MM.1S (cell line): ENCODE results near the gene RUBCN.

Experiments
- DNase-seq: peaks from one replicate; pipeline ENCODE4 v3.0.0-alpha.2; 2015
- H2AFZ ChIP-seq: fragments of 300-600 bp; sonication (generic); 2 replicates; pipeline ENCODE4 v1.6.0; 2016; ENCODE audit warnings: antibody characterized with exemption, low read length
- H3F3A ChIP-seq: fragments of 300-600 bp; sonication (generic); 2 replicates; pipeline ENCODE4 v1.6.1; 2016; ENCODE audit warnings: mild to moderate bottlenecking, antibody characterized with exemption, low read length, moderate library complexity, mixed read lengths; ENCODE audit not compliant: insufficient read depth
- H3K27ac ChIP-seq: fragments of 300-600 bp; sonication (generic); 2 replicates; pipeline ENCODE4 v1.5.1; 2016; ENCODE audit warnings: mild to moderate bottlenecking, low read length
- H3K27me3 ChIP-seq: fragments of 300-600 bp; sonication (generic); replicated peaks from 2 replicates; pipeline ENCODE4 v1.6.0; 2016; ENCODE audit warnings: low read length; ENCODE audit not compliant: insufficient read depth
- H3K36me3 ChIP-seq: fragments of 300-600 bp; sonication (generic); replicated peaks from 2 replicates; pipeline ENCODE4 v1.6.1; 2016; ENCODE audit warnings: mild to moderate bottlenecking, low read length, mixed read lengths; ENCODE audit not compliant: insufficient read depth
- H3K4me1 ChIP-seq: fragments of 300-600 bp; sonication (generic); 2 replicates; pipeline ENCODE4 v1.6.1; 2016; ENCODE audit warnings: low read length, mixed read lengths
- H3K4me2 ChIP-seq: fragments of 300-600 bp; sonication (generic); 2 replicates; pipeline ENCODE4 v1.6.0; 2016; ENCODE audit warnings: low read depth, low read length
- H3K4me3 ChIP-seq: fragments of 300-600 bp; sonication (generic); 2 replicates; pipeline ENCODE4 v1.5.1; 2016; ENCODE audit warnings: low read length, mixed read lengths
- H3K79me2 ChIP-seq: fragments of 300-600 bp; sonication (generic); 2 replicates; pipeline ENCODE4 v1.6.1; 2016; ENCODE audit warnings: mixed run types, low read length, mixed read lengths
- H3K9ac ChIP-seq: fragments of 300-600 bp; sonication (generic); 2 replicates; pipeline ENCODE4 v1.6.1; 2016; ENCODE audit warnings: low read length, mixed read lengths
- H3K9me2 ChIP-seq: fragments of 300-600 bp; sonication (generic); replicated peaks from 2 replicates; pipeline ENCODE4 v1.6.1; 2016; ENCODE audit warnings: mild to moderate bottlenecking, low read length, mixed read lengths; ENCODE audit not compliant: insufficient read depth
- H3K9me3 ChIP-seq: fragments of 300-600 bp; sonication (generic); replicated peaks from 2 replicates; pipeline ENCODE4 v1.6.1; 2016; ENCODE audit warnings: mild to moderate bottlenecking, low read length, mixed read lengths; ENCODE audit not compliant: insufficient read depth
- H4K20me1 ChIP-seq: fragments of 300-600 bp; sonication (generic); 2 replicates; pipeline ENCODE4 v1.6.1; 2016; ENCODE audit warnings: mild to moderate bottlenecking, low read length, moderate library complexity, mixed read lengths; ENCODE audit not compliant: insufficient read depth
- CTCF ChIP-seq: fragments of 300-600 bp; sonication (generic); IDR thresholded peaks from 2 replicates; pipeline ENCODE4 v1.5.1; 2016; ENCODE audit warnings: antibody characterized with exemption, low read length, mixed read lengths
- EZH2 ChIP-seq: fragments of 300-600 bp; sonication (generic); optimal IDR thresholded peaks from 2 replicates; pipeline ENCODE3; 2017; ENCODE audit warnings: low read depth, mild to moderate bottlenecking, antibody characterized with exemption, low read length, mixed read lengths
- EZH2phosphoT487 ChIP-seq: fragments of 300-600 bp; sonication (generic); IDR thresholded peaks from 2 replicates; pipeline ENCODE4 v1.6.1; 2018; ENCODE audit warnings: antibody characterized with exemption, low read length

Gene RUBCN

GRCh38 chr3:197718891-197719290, 17.8 kb downstream of the RUBCN start:
- peaks cover 89% of the 10 kb centered on the region for H3K79me2 ChIP-seq
- H3K27ac ChIP-seq, result no peak overlapping the region
- H3K27me3 ChIP-seq, result no peaks in the 10 kb centered on the region
- no peaks in the 10 kb centered on the region for H3K9me2 ChIP-seq
- peaks cover 15% of the 10 kb centered on the region for H3K4me1 ChIP-seq
- H3F3A ChIP-seq, result peaks cover 16% of the 10 kb centered on the region
- no peak overlapping the region for H3K4me3 ChIP-seq
- no peaks in the 10 kb centered on the region for H3K9me3 ChIP-seq
- H2AFZ ChIP-seq, result no peak overlapping the region
- 0 out of 2 replicates have a peak, but pooled peaks cover 8% of the 10 kb centered on the region for H3K36me3 ChIP-seq
- DNase-seq, result no peak
- no peak for TF ChIP-seq EZH2phosphoT487
- no peak for TF ChIP-seq CTCF
- no peak for TF ChIP-seq EZH2
- no peaks in the 10 kb centered on the region for H4K20me1 ChIP-seq
- H3K4me2 ChIP-seq, result no peak overlapping the region
- H3K9ac ChIP-seq, result no peak overlapping the region

DNA sequence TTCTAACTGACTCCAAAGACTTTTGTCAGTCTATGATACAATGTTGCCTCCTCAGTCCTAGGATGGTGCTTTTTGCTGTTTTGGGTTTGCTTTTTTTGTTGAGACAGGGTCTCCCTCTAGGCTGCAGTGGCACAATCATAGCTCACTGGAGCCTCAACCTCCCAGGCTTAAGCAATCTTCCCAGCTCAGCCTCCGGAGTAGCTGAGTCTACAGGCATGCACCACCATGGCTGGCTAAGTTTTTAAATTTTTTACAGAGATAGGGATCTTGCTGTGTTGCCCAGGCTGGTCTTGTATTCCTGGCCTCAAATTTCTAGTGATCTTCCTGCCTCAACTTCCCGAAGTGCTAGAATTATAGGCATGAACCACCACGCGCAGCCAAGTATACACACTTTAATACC, 22.5 kb downstream of the RUBCN start:
- H3K9ac ChIP-seq, result no peak overlapping the region
- H3K27me3 ChIP-seq, result no peaks in the 10 kb centered on the region
- H2AFZ ChIP-seq, result no peak overlapping the region
- peak overlapping the region; percentile 94; the same call in 1 of the 2 replicates for H3K27ac ChIP-seq
- H3K9me2 ChIP-seq, result no peaks in the 10 kb centered on the region
- TF ChIP-seq EZH2, result no peak
- no peak for TF ChIP-seq CTCF
- no peak for TF ChIP-seq EZH2phosphoT487
- no peak overlapping the region for H3K4me3 ChIP-seq
- H3K36me3 ChIP-seq, result 0 out of 2 replicates have a peak, but pooled peaks cover 8% of the 10 kb centered on the region
- peaks cover 73% of the 10 kb centered on the region for H3K79me2 ChIP-seq
- peaks cover 43% of the 10 kb centered on the region for H3F3A ChIP-seq
- peaks cover 33% of the 10 kb centered on the region for H3K4me1 ChIP-seq
- DNase-seq, result no peak
- peak overlapping the region; percentile 96; the same call in 1 of the 2 replicates for H3K4me2 ChIP-seq
- no peaks in the 10 kb centered on the region for H4K20me1 ChIP-seq
- no peaks in the 10 kb centered on the region for H3K9me3 ChIP-seq

DNA sequence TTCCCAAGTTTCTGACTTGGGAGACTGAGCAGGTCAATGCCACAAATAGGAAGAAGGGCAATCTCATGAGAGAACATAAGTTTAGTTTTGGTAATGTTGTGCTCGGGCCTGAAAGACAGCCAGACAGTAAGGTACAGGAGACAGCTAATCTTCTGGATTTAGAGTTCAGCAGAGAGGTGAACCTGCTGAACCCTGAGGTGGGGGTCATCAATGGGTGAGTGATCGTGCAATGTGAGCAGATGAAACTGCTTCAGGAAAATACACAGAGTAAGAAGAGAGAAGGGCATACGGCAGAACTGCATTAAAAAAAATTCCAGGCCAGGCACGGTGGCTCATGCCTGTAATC, 23.3 kb downstream of the RUBCN start:
- H3K4me2 ChIP-seq, result peak overlapping the region; percentile 96
- peaks cover 74% of the 10 kb centered on the region for H3K79me2 ChIP-seq

More for the DNA sequence above, 23.3 kb downstream of the RUBCN start:
- Histone ChIP-seq H3K4me1 (peaks cover 33% of the 10 kb centered on the region), H3F3A (peaks cover 43% of the 10 kb centered on the region), H3K4me3 (peak overlapping the region; percentile 35), H4K20me1 (no peaks in the 10 kb centered on the region), H3K27ac (peak overlapping the region; percentile 94), H3K36me3 (0 out of 2 replicates have a peak, but pooled peaks cover 8% of the 10 kb centered on the region), H3K9me2 (no peaks in the 10 kb centered on the region), H3K27me3 (no peaks in the 10 kb centered on the region), H3K9me3 (no peaks in the 10 kb centered on the region), H2AFZ (no peak overlapping the region), H3K9ac (peak overlapping the region; percentile 72)
- no peak for TF ChIP-seq EZH2
- TF ChIP-seq EZH2phosphoT487, result no peak
- no peak for TF ChIP-seq CTCF
- DNase-seq, result no peak
